ENCODE results near the gene ARHGAP45. TPM values are rescaled to one million over a fixed set of nuclear protein-coding genes. Genes with fewer than 3 reads are reported as not detected.

The ARHGAP45 gene
- total RNA-seq, 2 donors from 2014 or later: 320 to 338 TPM

- no peaks in the 10 kb centered on the region for H3K27me3 Mint-ChIP-seq
- DNase-seq (ENCODE audit: low spot score) (no peak), ATAC-seq (no peak)
- H3K4me1 Mint-ChIP-seq (ENCODE audit: low read depth in 2 of 2): peaks cover 29 to 32% of the 10 kb centered on the region in 2 donors
- peak overlapping the region; percentile 17 for H3K4me3 Mint-ChIP-seq
- H3K27ac Mint-ChIP-seq: no peak overlapping the region
- H3K36me3 Mint-ChIP-seq: no peaks in the 10 kb centered on the region
- no peaks in the 10 kb centered on the region for H3K9me3 Mint-ChIP-seq
Measured at GRCh38 chr19:1041835-1042685, 24.9 kb upstream of the ARHGAP45 start.

DNA sequence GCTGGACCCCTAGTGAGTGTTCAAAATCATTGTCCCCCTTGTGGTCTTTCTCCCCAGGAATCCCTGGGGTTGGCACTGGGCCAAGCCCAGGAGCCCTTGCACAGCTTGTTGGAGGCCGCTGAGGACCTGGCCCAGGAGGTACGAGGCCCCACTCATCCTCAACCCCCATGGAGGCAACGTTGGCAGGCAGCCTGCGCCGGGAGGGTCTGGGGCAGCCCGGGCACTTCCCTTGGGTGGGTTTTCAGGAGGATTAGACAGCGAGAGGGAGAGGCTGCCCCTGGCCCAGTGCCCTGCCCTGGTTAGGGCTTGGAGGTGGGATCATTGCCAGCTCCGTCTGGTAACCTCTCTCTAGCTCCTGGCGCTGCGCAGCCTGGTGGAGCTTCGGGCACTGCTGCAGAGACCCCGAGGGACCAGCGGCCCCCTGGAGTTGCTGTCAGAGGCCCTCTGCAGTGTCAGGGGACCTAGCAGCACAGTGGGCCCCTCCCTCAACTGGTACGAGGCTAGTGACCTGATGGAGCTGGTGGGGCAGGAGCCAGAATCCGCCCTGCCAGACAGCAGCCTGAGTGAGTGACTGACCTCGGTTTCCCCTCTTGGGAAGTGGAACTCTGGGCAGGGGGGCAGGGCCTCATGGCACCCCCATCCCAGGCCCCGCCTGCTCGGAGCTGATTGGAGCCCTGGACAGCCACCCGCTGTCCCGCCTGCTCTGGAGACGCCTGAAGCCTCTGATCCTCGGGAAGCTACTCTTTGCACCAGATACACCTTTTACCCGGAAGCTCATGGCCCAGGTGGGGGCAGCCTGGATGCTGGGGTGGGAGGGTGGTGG, 24.1 kb upstream of the ARHGAP45 start:
- H3K4me1 Mint-ChIP-seq (ENCODE audit: low read depth in 2 of 2): peaks cover 23 to 26% of the 10 kb centered on the region in 2 donors
- H3K4me3 Mint-ChIP-seq: peak overlapping the region; percentile 17
- H3K36me3 Mint-ChIP-seq: no peaks in the 10 kb centered on the region
- H3K27me3 Mint-ChIP-seq: no peaks in the 10 kb centered on the region
- DNase-seq (ENCODE audit: low spot score) (no peak), ATAC-seq (no peak)
- H3K9me3 Mint-ChIP-seq: no peaks in the 10 kb centered on the region
- no peak overlapping the region for H3K27ac Mint-ChIP-seq

- DNase-seq (ENCODE audit: low spot score) (no peak), ATAC-seq (peak; percentile 67 to 78)
- Mint-ChIP-seq H3K36me3 (no peaks in the 10 kb centered on the region), H3K27me3 (no peaks in the 10 kb centered on the region), H3K9me3 (no peaks in the 10 kb centered on the region), H3K4me3 (no peak overlapping the region), H3K27ac (no peak overlapping the region), H3K4me1 (ENCODE audit: low read depth in 2 of 2) (peaks cover 6% of the 10 kb centered on the region in 2 donors)
Measured at GRCh38 chr19:1045247-1045603, 21.7 kb upstream of the ARHGAP45 start.

GRCh38 chr19:1046117-1046626, 20.8 kb upstream of the ARHGAP45 start:
- Mint-ChIP-seq H3K36me3 (no peaks in the 10 kb centered on the region), H3K4me3 (no peak overlapping the region), H3K27ac (no peak overlapping the region), H3K4me1 (ENCODE audit: low read depth in 2 of 2) (no peaks in the 10 kb centered on the region), H3K27me3 (no peaks in the 10 kb centered on the region), H3K9me3 (no peaks in the 10 kb centered on the region)
- ATAC-seq (no peak), DNase-seq (ENCODE audit: low spot score) (no peak)

DNA sequence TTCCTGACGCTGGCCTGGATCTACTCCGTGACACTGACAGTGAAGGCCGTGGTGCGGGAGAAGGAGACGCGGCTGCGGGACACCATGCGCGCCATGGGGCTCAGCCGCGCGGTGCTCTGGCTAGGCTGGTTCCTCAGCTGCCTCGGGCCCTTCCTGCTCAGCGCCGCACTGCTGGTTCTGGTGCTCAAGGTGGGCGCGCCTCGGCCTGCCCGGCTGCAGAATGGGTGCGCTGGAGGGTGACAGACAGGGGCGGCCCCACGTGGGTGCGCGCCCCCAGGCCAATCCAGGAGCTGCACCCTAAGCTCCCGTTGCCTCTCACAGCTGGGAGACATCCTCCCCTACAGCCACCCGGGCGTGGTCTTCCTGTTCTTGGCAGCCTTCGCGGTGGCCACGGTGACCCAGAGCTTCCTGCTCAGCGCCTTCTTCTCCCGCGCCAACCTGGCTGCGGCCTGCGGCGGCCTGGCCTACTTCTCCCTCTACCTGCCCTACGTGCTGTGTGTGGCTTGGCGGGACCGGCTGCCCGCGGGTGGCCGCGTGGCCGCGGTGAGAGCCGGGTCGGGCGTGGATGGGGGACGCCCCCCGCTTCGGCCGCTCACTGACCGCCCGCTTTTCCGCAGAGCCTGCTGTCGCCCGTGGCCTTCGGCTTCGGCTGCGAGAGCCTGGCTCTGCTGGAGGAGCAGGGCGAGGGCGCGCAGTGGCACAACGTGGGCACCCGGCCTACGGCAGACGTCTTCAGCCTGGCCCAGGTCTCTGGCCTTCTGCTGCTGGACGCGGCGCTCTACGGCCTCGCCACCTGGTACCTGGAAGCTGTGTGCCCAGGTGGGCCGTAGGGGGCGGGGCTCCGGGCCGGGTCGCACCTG, 19.9 kb upstream of the ARHGAP45 start:
- Mint-ChIP-seq H3K4me3 (no peak overlapping the region), H3K9me3 (no peaks in the 10 kb centered on the region), H3K27me3 (no peaks in the 10 kb centered on the region), H3K27ac (no peak overlapping the region), H3K4me1 (ENCODE audit: low read depth in 2 of 2) (no peaks in the 10 kb centered on the region), H3K36me3 (no peaks in the 10 kb centered on the region)
- DNase-seq (ENCODE audit: low spot score) (no peak), ATAC-seq (no peak)

DNA sequence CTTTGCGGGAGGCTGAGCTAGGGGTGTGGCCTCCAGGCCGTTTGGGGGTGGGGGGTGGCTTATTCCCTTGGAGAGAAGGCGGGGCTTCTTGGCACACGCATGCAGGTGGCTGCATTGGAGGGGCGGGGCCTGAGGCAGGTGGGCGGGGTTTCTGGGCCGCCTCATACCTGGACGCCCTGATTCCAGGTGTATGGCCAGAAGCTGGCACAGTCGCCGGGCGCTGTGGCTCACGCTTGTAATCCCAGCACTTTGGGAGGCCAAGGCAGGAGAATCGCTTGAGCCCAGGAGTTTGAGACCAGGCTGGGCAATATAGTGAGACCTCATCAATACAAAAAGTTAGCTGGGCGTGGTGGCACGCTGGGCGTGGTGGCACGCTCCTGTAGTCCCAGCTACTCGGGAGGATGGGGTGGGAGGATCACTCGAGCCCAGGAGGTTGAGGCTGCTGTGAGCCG, 19.2 kb upstream of the ARHGAP45 start:
- Mint-ChIP-seq H3K27me3 (no peaks in the 10 kb centered on the region), H3K27ac (no peak overlapping the region), H3K4me1 (ENCODE audit: low read depth in 2 of 2) (peaks cover 0 to under 1% of the 10 kb centered on the region in 2 donors), H3K9me3 (no peaks in the 10 kb centered on the region), H3K36me3 (no peaks in the 10 kb centered on the region), H3K4me3 (no peak overlapping the region)
- ATAC-seq (no peak), DNase-seq (ENCODE audit: low spot score) (no peak)

DNA sequence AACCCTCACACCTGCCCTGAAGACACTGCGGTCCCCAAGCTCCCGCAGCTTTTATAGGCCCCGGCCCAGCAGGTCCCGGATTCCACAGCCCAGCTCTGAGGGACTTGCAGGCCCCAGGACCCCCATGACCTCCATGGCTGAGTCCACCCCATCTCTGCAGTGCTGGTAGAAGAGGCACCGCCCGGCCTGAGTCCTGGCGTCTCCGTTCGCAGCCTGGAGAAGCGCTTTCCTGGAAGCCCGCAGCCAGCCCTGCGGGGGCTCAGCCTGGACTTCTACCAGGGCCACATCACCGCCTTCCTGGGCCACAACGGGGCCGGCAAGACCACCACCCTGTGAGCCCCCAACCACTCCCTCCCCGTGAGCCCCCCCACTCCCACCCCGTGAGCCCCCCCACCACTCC, 17.9 kb upstream of the ARHGAP45 start:
- no peaks in the 10 kb centered on the region for H3K36me3 Mint-ChIP-seq
- H3K27ac Mint-ChIP-seq: no peak overlapping the region
- H3K27me3 Mint-ChIP-seq: no peaks in the 10 kb centered on the region
- DNase-seq (ENCODE audit: low spot score) (no peak), ATAC-seq (no peak)
- peaks cover 0 to 3% of the 10 kb centered on the region in 2 donors for H3K4me1 Mint-ChIP-seq (ENCODE audit: low read depth in 2 of 2)
- H3K4me3 Mint-ChIP-seq: no peak overlapping the region
- no peaks in the 10 kb centered on the region for H3K9me3 Mint-ChIP-seq

DNA sequence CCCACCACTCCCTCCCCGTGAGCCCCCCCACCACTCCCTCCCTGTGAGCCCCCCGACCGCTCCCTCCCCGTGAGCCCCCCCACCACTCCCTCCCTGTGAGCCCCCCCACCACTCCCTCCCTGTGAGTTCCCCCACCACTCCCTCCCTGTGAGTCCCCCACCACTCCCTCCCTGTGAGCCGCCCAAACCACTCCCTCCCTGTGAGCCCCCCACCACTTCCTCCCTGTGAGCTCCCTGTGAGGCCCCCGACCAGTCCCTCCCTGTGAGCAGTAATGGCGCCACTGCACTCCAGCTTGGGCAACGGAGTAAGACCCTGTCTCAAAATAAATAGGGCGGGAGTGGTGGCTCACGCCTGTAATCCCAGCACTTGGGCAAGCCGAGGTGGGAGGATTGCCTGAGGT, 17.2 kb upstream of the ARHGAP45 start:
- Mint-ChIP-seq H3K4me3 (no peak overlapping the region), H3K27me3 (no peaks in the 10 kb centered on the region), H3K27ac (no peak overlapping the region), H3K36me3 (no peaks in the 10 kb centered on the region), H3K9me3 (no peaks in the 10 kb centered on the region), H3K4me1 (ENCODE audit: low read depth in 2 of 2) (peaks cover 0 to 3% of the 10 kb centered on the region in 2 donors)
- ATAC-seq: no peak
- no peak for DNase-seq (ENCODE audit: low spot score)

- Mint-ChIP-seq H3K4me1 (ENCODE audit: low read depth in 2 of 2) (peaks cover 0 to 3% of the 10 kb centered on the region in 2 donors), H3K27ac (no peak overlapping the region), H3K4me3 (no peak overlapping the region), H3K36me3 (no peaks in the 10 kb centered on the region), H3K27me3 (no peaks in the 10 kb centered on the region), H3K9me3 (no peaks in the 10 kb centered on the region)
- ATAC-seq (no peak), DNase-seq (ENCODE audit: low spot score) (no peak)
Measured at GRCh38 chr19:1050989-1051788, 15.8 kb upstream of the ARHGAP45 start.

GRCh38 chr19:1051791-1052190, 15.2 kb upstream of the ARHGAP45 start:
- no peaks in the 10 kb centered on the region for H3K36me3 Mint-ChIP-seq
- no peaks in the 10 kb centered on the region for H3K27me3 Mint-ChIP-seq
- H3K4me3 Mint-ChIP-seq: no peak overlapping the region
- no peaks in the 10 kb centered on the region for H3K9me3 Mint-ChIP-seq
- peaks cover 0 to 6% of the 10 kb centered on the region in 2 donors for H3K4me1 Mint-ChIP-seq (ENCODE audit: low read depth in 2 of 2)
- H3K27ac Mint-ChIP-seq: no peak overlapping the region
- no peak for ATAC-seq
- DNase-seq (ENCODE audit: low spot score): no peak

GRCh38 chr19:1052349-1052975, 14.5 kb upstream of the ARHGAP45 start:
- ATAC-seq (no peak), DNase-seq (ENCODE audit: low spot score) (no peak)
- Mint-ChIP-seq H3K4me3 (no peak overlapping the region), H3K27ac (no peak overlapping the region), H3K9me3 (no peaks in the 10 kb centered on the region), H3K36me3 (no peaks in the 10 kb centered on the region), H3K27me3 (no peaks in the 10 kb centered on the region), H3K4me1 (ENCODE audit: low read depth in 2 of 2) (peaks cover 3 to 10% of the 10 kb centered on the region in 2 donors)
